ENCODE data around the gene CDK3. TPM values are rescaled to one million over a fixed set of nuclear protein-coding genes. Genes with fewer than 3 reads are reported as not detected.

Gene CDK3
- polyA plus RNA-seq, 4 donors: 7.9 to 82.3 (median 41.7) TPM

GRCh38 chr17:75981019-75981615 is 19.5 kb upstream of the CDK3 start:
- H3K27ac ChIP-seq (ENCODE audit: low read depth in 1 of 3, low read length in 2 of 3): peak overlapping the region in 1 of 3 donors; percentile 92
- WGBS, 3 donors: 85 to 92% (median 88%) methylated on average over 7 of the region's 7 CpGs
- no peak overlapping the region for H3K4me3 ChIP-seq (ENCODE audit: low read depth in 1 of 3, low read length in 3 of 3)
- H3K9me3 ChIP-seq (ENCODE audit: control insufficient read depth in 2 of 2, insufficient read depth in 1 of 2, low read depth in 1 of 2, low read length in 1 of 2): no peaks in the 10 kb centered on the region
- H3K27me3 ChIP-seq (ENCODE audit: control insufficient read depth in 3 of 3, insufficient read depth in 3 of 3, low read length in 3 of 3): no peaks in the 10 kb centered on the region
- H3K4me1 ChIP-seq (ENCODE audit: control insufficient read depth in 3 of 3, insufficient read depth in 2 of 3, low read depth in 1 of 3, low read length in 2 of 3): peaks cover 0 to 52% (median 3%) of the 10 kb centered on the region in 3 donors
- DNase-seq: no peak
- H3K36me3 ChIP-seq (ENCODE audit: control insufficient read depth in 3 of 3, insufficient read depth in 2 of 3, low read depth in 1 of 3, low read length in 3 of 3): peaks cover 0 to 14% (median 0%) of the 10 kb centered on the region in 3 donors
- no peak for FAIRE-seq

DNA sequence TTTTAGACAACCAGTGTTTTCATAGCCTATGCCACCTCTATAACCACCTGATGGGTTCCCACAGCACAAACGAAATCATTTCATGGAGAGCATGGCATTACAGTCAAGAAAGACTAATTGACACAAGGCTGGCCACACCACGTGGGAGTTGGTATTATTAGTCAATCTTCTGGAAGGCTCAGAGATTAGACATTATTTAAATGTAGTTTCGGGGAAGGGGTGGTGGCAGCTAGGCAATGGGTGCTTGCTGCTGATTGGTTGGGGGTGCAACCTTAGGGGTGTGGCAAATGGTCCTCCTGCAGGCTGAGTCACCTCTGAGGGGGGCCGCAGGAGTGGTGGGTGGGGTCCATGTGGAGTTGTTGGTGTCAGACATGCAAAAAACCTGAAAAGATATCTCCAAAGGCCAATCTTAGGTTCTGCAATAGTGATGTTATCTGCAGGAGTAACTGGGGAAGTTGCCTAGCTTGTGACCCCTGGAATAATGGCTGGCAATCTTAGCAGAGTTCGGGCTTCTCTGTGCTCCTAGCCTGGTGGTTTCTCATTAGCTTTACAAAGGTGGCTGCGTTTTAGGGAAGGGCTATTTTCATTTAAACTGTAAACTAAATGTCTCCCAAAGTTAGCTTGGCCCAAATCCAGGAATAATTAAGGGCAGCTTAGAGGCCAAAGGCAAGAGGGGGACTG is 17.0 kb upstream of the CDK3 start:
- DNase-seq: peak in 1 of 2 donors; percentile 52
- H3K9me3 ChIP-seq (ENCODE audit: control insufficient read depth in 2 of 2, insufficient read depth in 1 of 2, low read depth in 1 of 2, low read length in 1 of 2): no peaks in the 10 kb centered on the region

DNA sequence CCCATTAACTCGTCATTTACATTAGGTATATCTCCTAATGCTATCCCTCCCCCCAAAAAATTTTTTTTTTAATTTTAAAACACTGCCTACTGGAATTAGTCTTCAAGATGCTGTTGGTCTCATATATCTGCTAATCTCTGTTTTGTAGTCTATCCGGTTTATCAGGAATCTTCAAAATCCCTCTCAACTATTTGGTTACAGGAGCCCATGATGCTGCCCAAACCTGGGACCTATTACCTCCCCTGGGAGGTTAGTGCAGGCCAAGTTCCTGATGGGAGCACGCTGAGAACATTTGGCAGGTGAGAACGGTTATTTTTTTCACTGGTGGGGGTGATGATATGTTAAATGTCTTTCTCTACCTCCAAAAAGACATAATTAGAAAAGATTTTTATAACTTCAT is 14.7 kb upstream of the CDK3 start:
- Histone ChIP-seq H3K4me1 (ENCODE audit: control insufficient read depth in 3 of 3, insufficient read depth in 2 of 3, low read depth in 1 of 3, low read length in 2 of 3) (peaks cover 0 to 28% (median 3%) of the 10 kb centered on the region in 3 donors), H3K27ac (ENCODE audit: low read depth in 1 of 3, low read length in 2 of 3) (no peak overlapping the region), H3K4me3 (ENCODE audit: low read depth in 1 of 3, low read length in 3 of 3) (no peak overlapping the region), H3K36me3 (ENCODE audit: control insufficient read depth in 3 of 3, insufficient read depth in 2 of 3, low read depth in 1 of 3, low read length in 3 of 3) (peaks cover 2 to 35% (median 3%) of the 10 kb centered on the region in 3 donors), H3K9me3 (ENCODE audit: control insufficient read depth in 2 of 2, insufficient read depth in 1 of 2, low read depth in 1 of 2, low read length in 1 of 2) (no peaks in the 10 kb centered on the region), H3K27me3 (ENCODE audit: control insufficient read depth in 3 of 3, insufficient read depth in 3 of 3, low read length in 3 of 3) (no peaks in the 10 kb centered on the region)
- no peak for FAIRE-seq
- DNase-seq: no peak
- 88 to 96% (median 92%) methylated on average over 4 of the region's 4 CpGs for WGBS, 3 donors

More for the DNA sequence above, 17.0 kb upstream of the CDK3 start:
- no peak overlapping the region for H3K4me3 ChIP-seq (ENCODE audit: low read depth in 1 of 3, low read length in 3 of 3)
- peaks cover 0 to 17% (median 3%) of the 10 kb centered on the region in 3 donors for H3K36me3 ChIP-seq (ENCODE audit: control insufficient read depth in 3 of 3, insufficient read depth in 2 of 3, low read depth in 1 of 3, low read length in 3 of 3)
- peak overlapping the region in 1 of 3 donors; percentile 37 for H3K27ac ChIP-seq (ENCODE audit: low read depth in 1 of 3, low read length in 2 of 3)
- WGBS, 3 donors: 45 to 59% (median 51%) methylated on average over 6 of the region's 6 CpGs
- no peak for FAIRE-seq
- H3K4me1 ChIP-seq (ENCODE audit: control insufficient read depth in 3 of 3, insufficient read depth in 2 of 3, low read depth in 1 of 3, low read length in 2 of 3): peaks cover 0 to 39% (median 3%) of the 10 kb centered on the region in 3 donors
- no peaks in the 10 kb centered on the region for H3K27me3 ChIP-seq (ENCODE audit: control insufficient read depth in 3 of 3, insufficient read depth in 3 of 3, low read length in 3 of 3)

- no peak for DNase-seq
- Histone ChIP-seq H3K4me3 (ENCODE audit: low read depth in 1 of 3, low read length in 3 of 3) (no peak overlapping the region), H3K36me3 (ENCODE audit: control insufficient read depth in 3 of 3, insufficient read depth in 2 of 3, low read depth in 1 of 3, low read length in 3 of 3) (peaks cover 3 to 43% (median 5%) of the 10 kb centered on the region in 3 donors), H3K27ac (ENCODE audit: low read depth in 1 of 3, low read length in 2 of 3) (no peak overlapping the region), H3K9me3 (ENCODE audit: control insufficient read depth in 2 of 2, insufficient read depth in 1 of 2, low read depth in 1 of 2, low read length in 1 of 2) (no peaks in the 10 kb centered on the region), H3K4me1 (ENCODE audit: control insufficient read depth in 3 of 3, insufficient read depth in 2 of 3, low read depth in 1 of 3, low read length in 2 of 3) (peaks cover 0 to 20% (median 3%) of the 10 kb centered on the region in 3 donors), H3K27me3 (ENCODE audit: control insufficient read depth in 3 of 3, insufficient read depth in 3 of 3, low read length in 3 of 3) (no peaks in the 10 kb centered on the region)
- no peak for FAIRE-seq
- WGBS, 3 donors: 82 to 90% (median 83%) methylated on average over 4 of the region's 4 CpGs
Observed at GRCh38 chr17:75987041-75987440, 13.6 kb upstream of the CDK3 start.

- 90 to 95% (median 94%) methylated on average over 9 of the region's 9 CpGs for WGBS, 3 donors
- no peak for FAIRE-seq
- Histone ChIP-seq H3K27ac (ENCODE audit: low read depth in 1 of 3, low read length in 2 of 3) (no peak overlapping the region), H3K9me3 (ENCODE audit: control insufficient read depth in 2 of 2, insufficient read depth in 1 of 2, low read depth in 1 of 2, low read length in 1 of 2) (no peaks in the 10 kb centered on the region), H3K4me3 (ENCODE audit: low read depth in 1 of 3, low read length in 3 of 3) (no peak overlapping the region), H3K36me3 (ENCODE audit: control insufficient read depth in 3 of 3, insufficient read depth in 2 of 3, low read depth in 1 of 3, low read length in 3 of 3) (peaks cover 3 to 69% (median 5%) of the 10 kb centered on the region in 3 donors), H3K27me3 (ENCODE audit: control insufficient read depth in 3 of 3, insufficient read depth in 3 of 3, low read length in 3 of 3) (no peaks in the 10 kb centered on the region), H3K4me1 (ENCODE audit: control insufficient read depth in 3 of 3, insufficient read depth in 2 of 3, low read depth in 1 of 3, low read length in 2 of 3) (peaks cover 0 to 17% (median 5%) of the 10 kb centered on the region in 3 donors)
- DNase-seq: no peak
Observed at GRCh38 chr17:75991396-75991795, 9.3 kb upstream of the CDK3 start.

DNA sequence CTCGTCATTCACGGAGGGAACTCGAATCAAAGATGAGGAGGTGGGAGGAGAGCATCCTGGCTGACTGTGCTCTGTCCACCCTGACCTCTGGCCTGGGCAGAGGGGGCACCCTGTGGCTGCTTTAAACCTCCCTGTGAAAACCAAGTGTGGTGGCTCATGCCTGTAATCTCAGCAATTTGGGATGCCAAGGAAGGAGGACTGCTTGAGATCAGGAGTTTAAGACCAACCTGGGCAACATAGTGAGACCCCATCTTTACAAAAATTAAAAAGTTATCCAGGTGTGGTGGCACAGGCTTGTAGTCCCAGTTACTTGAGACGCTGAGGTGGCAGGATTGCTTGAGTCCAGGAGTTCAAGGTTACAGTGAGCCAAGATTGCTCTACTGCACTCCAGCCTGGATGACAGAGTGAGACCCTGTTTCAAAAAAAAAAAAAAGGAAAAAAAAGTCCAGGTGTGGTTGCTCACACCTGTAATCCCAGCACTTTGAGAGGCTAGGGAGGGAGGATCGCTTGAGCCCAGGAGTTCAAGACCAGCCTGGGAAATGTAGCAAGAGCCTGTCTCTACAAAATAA is 5.8 kb upstream of the CDK3 start:
- Histone ChIP-seq H3K4me3 (ENCODE audit: low read depth in 1 of 3, low read length in 3 of 3) (no peak overlapping the region), H3K9me3 (ENCODE audit: control insufficient read depth in 2 of 2, insufficient read depth in 1 of 2, low read depth in 1 of 2, low read length in 1 of 2) (no peaks in the 10 kb centered on the region), H3K27ac (ENCODE audit: low read depth in 1 of 3, low read length in 2 of 3) (peak overlapping the region in 2 of 3 donors; percentile 68 to 90), H3K27me3 (ENCODE audit: control insufficient read depth in 3 of 3, insufficient read depth in 3 of 3, low read length in 3 of 3) (no peaks in the 10 kb centered on the region), H3K4me1 (ENCODE audit: control insufficient read depth in 3 of 3, insufficient read depth in 2 of 3, low read depth in 1 of 3, low read length in 2 of 3) (peaks cover 7 to 49% (median 10%) of the 10 kb centered on the region in 3 donors), H3K36me3 (ENCODE audit: control insufficient read depth in 3 of 3, insufficient read depth in 2 of 3, low read depth in 1 of 3, low read length in 3 of 3) (peaks cover 0 to 63% (median 5%) of the 10 kb centered on the region in 3 donors)
- no peak for FAIRE-seq
- peak in 1 of 2 donors; percentile 64 for DNase-seq
- WGBS, 3 donors: 52 to 83% (median 54%) methylated on average over 5 of the region's 5 CpGs

DNA sequence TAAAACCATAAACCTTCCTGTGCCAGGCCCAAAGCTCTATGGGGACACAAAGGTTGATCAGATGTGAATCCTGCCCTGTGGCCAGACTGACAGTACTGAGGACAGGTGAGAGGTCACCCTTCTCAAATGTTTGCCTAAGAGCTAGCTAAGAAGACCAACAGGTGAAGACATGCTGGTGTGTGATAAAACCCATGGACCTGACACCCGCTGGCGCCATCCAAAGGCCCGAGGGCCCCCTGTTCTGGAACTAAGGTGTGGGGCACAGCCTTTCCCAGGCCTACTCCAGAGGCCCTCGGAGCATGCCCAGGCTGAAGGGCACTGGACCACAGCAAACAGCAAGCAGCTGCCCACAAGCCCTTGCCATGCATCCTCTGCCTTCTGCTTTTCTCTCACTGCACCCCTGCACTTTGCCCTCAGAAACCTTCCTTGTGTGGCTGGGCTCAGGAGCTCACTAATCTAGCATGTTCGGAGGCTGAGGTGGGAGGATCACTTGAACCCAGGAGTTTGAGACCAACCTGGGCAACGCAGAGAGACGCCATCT is 5.2 kb upstream of the CDK3 start:
- peak overlapping the region; percentile 17 to 90 (median 68) for H3K27ac ChIP-seq (ENCODE audit: low read depth in 1 of 3, low read length in 2 of 3)

More for the DNA sequence above, 5.2 kb upstream of the CDK3 start:
- peaks cover 0 to 64% (median 4%) of the 10 kb centered on the region in 3 donors for H3K36me3 ChIP-seq (ENCODE audit: control insufficient read depth in 3 of 3, insufficient read depth in 2 of 3, low read depth in 1 of 3, low read length in 3 of 3)
- no peaks in the 10 kb centered on the region for H3K27me3 ChIP-seq (ENCODE audit: control insufficient read depth in 3 of 3, insufficient read depth in 3 of 3, low read length in 3 of 3)
- WGBS, 3 donors: 50 to 75% (median 65%) methylated on average over 7 of the region's 7 CpGs
- peaks cover 8 to 55% (median 10%) of the 10 kb centered on the region in 3 donors for H3K4me1 ChIP-seq (ENCODE audit: control insufficient read depth in 3 of 3, insufficient read depth in 2 of 3, low read depth in 1 of 3, low read length in 2 of 3)
- no peaks in the 10 kb centered on the region for H3K9me3 ChIP-seq (ENCODE audit: control insufficient read depth in 2 of 2, insufficient read depth in 1 of 2, low read depth in 1 of 2, low read length in 1 of 2)
- FAIRE-seq: no peak
- no peak overlapping the region for H3K4me3 ChIP-seq (ENCODE audit: low read depth in 1 of 3, low read length in 3 of 3)
- DNase-seq: peak; percentile 37 to 64

Measured in small intestine (tissue), 7 donors.